ENCODE results near the gene RUNX3. TPM values are rescaled to one million over a fixed set of nuclear protein-coding genes. Genes with fewer than 3 reads are reported as not detected.

The RUNX3 gene
- total RNA-seq, 2 experiments from 2014 or later = 12.2 to 39.5 TPM

- H3K27ac ChIP-seq (ENCODE audit: low read depth, low read length, poor library complexity, severe bottlenecking) = no peak overlapping the region
- no peaks in the 10 kb centered on the region for H4K20me1 ChIP-seq (ENCODE audit: insufficient read depth, low read length)
- H3K9me3 ChIP-seq (ENCODE audit: low read length) = no peaks in the 10 kb centered on the region
- no peaks in the 10 kb centered on the region for H3K36me3 ChIP-seq (ENCODE audit: insufficient read depth, low read length)
- ChIA-PET CTCF (ENCODE audit: unreplicated experiment) (no interaction called here), POLR2A (no interaction called here)
- intact Hi-C loops (cut with micrococcal nuclease; ENCODE audit: unreplicated experiment) = no loop called here
- no peak overlapping the region for H2AFZ ChIP-seq (ENCODE audit: low read length)
- TF ChIP-seq EZH2phosphoT487 (IDR thresholded peaks at IDR 0.05; ENCODE audit: borderline replicate concordance, low read depth, low read length) (no peak), CTCF (conservative IDR thresholded peaks at IDR 0.05; ENCODE audit: low read length) (no peak)
- no TSS peak for BruUV-seq (replicated peaks)
- H3K4me3 ChIP-seq (ENCODE audit: low read depth, low read length, poor library complexity, severe bottlenecking) = no peak overlapping the region
- no peaks in the 10 kb centered on the region for H3K4me1 ChIP-seq (ENCODE audit: insufficient read depth, low read length, poor library complexity, severe bottlenecking)
- no peaks in the 10 kb centered on the region for H3K9me2 ChIP-seq (ENCODE audit: insufficient read depth, low read length)
- H3K4me2 ChIP-seq (ENCODE audit: low read length) = no peak overlapping the region
- no peak for DNase-seq (ENCODE audit: low spot score)
- H3K79me2 ChIP-seq (ENCODE audit: insufficient read depth, low read depth, low read length) = no peaks in the 10 kb centered on the region
These were observed 61.8 kb downstream of the RUNX3 start for GRCh38 chr1:24868016-24868875.

GRCh38 chr1:24867084-24867870 lies 62.8 kb downstream of the RUNX3 start:
- no TSS peak for BruUV-seq (replicated peaks)
- Histone ChIP-seq H2AFZ (ENCODE audit: low read length) (no peak overlapping the region), H4K20me1 (ENCODE audit: insufficient read depth, low read length) (no peaks in the 10 kb centered on the region), H3K27ac (ENCODE audit: low read depth, low read length, poor library complexity, severe bottlenecking) (no peak overlapping the region), H3K4me3 (ENCODE audit: low read depth, low read length, poor library complexity, severe bottlenecking) (no peak overlapping the region), H3K36me3 (ENCODE audit: insufficient read depth, low read length) (no peaks in the 10 kb centered on the region), H3K9me2 (ENCODE audit: insufficient read depth, low read length) (no peaks in the 10 kb centered on the region), H3K4me1 (ENCODE audit: insufficient read depth, low read length, poor library complexity, severe bottlenecking) (no peaks in the 10 kb centered on the region), H3K4me2 (ENCODE audit: low read length) (no peak overlapping the region), H3K79me2 (ENCODE audit: insufficient read depth, low read depth, low read length) (no peaks in the 10 kb centered on the region), H3K9me3 (ENCODE audit: low read length) (no peaks in the 10 kb centered on the region)
- TF ChIP-seq EZH2phosphoT487 (IDR thresholded peaks at IDR 0.05; ENCODE audit: borderline replicate concordance, low read depth, low read length) (no peak), CTCF (conservative IDR thresholded peaks at IDR 0.05; ENCODE audit: low read length) (no peak)
- CTCF ChIA-PET (ENCODE audit: unreplicated experiment) = no interaction called here
- DNase-seq (ENCODE audit: low spot score) = no peak
- intact Hi-C loops (cut with micrococcal nuclease; ENCODE audit: unreplicated experiment) = no loop called here
- POLR2A ChIA-PET = interaction anchor here (0.5 kb wide), 1 partner anchor 363 kb away, joined by 3 read pairs; no protein-coding TSS in a partner anchor
